Measurements from ENCODE around the gene CDCA4.

DNA sequence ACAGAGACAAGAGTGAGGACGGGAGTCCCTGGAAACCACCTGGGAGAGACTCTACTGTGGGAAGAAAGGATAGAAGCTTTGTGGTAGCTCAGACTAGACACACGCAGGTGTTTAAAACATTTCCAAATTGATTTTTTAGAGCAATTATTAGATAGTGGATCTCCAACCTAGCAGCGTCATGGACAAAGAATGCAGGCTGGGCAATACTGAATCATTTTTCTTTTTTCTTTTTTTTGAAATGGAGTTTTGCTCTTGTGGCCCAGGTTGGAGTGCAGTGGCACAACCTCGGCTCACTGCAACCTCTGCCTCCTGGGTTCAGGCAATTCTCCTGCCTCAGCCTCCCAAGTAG, 31.2 kb upstream of the CDCA4 start:
- TF ChIP-seq POLR2AphosphoS5 (IDR thresholded peaks at IDR 0.05; ENCODE audit: low read depth, low read length) (no peak), TAF1 (IDR thresholded peaks at IDR 0.05; ENCODE audit: borderline replicate concordance, insufficient read depth, low read length) (no peak)
